ENCODE measurements around the gene MIER2.

DNA sequence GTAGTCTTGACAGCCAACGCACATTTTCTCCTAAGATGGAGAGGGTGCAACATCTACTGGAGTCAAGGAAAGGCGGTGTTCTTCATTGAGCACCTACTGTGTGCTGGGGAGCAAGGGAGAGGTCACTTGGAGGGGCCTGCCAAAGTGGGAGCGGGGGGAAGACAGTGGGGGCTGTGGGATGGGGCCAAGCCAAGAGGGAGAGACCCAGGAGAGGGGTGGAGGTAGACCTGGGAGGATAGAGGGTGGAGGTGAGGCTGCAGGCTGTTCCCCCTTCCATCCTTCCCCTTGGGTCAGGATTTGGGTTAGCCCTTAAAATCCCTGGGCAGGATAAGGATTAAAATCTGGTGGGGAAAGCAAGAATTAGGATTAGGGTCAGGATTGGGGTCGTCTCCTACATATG, 51.6 kb downstream of the MIER2 start:
- no peak for TF ChIP-seq EZH2 (IDR thresholded peaks at IDR 0.05; ENCODE audit: borderline replicate concordance, low read depth, low read length, severe bottlenecking)
- TF ChIP-seq, protein P1, sequence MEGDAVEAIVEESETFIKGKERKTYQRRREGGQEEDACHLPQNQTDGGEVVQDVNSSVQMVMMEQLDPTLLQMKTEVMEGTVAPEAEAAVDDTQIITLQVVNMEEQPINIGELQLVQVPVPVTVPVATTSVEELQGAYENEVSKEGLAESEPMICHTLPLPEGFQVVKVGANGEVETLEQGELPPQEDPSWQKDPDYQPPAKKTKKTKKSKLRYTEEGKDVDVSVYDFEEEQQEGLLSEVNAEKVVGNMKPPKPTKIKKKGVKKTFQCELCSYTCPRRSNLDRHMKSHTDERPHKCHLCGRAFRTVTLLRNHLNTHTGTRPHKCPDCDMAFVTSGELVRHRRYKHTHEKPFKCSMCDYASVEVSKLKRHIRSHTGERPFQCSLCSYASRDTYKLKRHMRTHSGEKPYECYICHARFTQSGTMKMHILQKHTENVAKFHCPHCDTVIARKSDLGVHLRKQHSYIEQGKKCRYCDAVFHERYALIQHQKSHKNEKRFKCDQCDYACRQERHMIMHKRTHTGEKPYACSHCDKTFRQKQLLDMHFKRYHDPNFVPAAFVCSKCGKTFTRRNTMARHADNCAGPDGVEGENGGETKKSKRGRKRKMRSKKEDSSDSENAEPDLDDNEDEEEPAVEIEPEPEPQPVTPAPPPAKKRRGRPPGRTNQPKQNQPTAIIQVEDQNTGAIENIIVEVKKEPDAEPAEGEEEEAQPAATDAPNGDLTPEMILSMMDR (IDR thresholded peaks at IDR 0.05; ENCODE audit: borderline replicate concordance, extremely low read depth, low read length, poor library complexity, severe bottlenecking) = no peak
